K562 (cell line): ENCODE measurements around the gene SMC4. TPM values are rescaled to one million over a fixed set of nuclear protein-coding genes. Genes with fewer than 3 reads are reported as not detected.

Experiments
- ETS2 ChIP-seq: IDR thresholded peaks from 2 replicates; pipeline ENCODE4 v1.6.1; 2016; ENCODE audit warnings: borderline replicate concordance, missing genetic modification characterization, mild to moderate bottlenecking, moderate library complexity, missing compliant biosample characterization; ENCODE audit not compliant: poor library complexity, severe bottlenecking
- IRF2 ChIP-seq: sonication (generic); formaldehyde crosslinking; IDR thresholded peaks from 2 replicates; pipeline ENCODE4 v1.8.1; 2022; ENCODE audit warnings: mild to moderate bottlenecking, missing genetic modification reagents
- KLF6 ChIP-seq: fragments of 250-450 bp; sonication (Bioruptor Pico); IDR thresholded peaks from 2 replicates; pipeline ENCODE4 v1.4.0; 2020; ENCODE audit warnings: mild to moderate bottlenecking, moderate library complexity, borderline replicate concordance
- LEF1 ChIP-seq: fragments of 450-650 bp; IDR thresholded peaks from 2 replicates; pipeline ENCODE4 v1.6.1; 2016; ENCODE audit warnings: mild to moderate bottlenecking
- POLR2H ChIP-seq: IDR thresholded peaks from 2 replicates; pipeline ENCODE4 v1.6.1; 2016; ENCODE audit warnings: missing genetic modification characterization, low read depth, mild to moderate bottlenecking, control low read depth, missing compliant biosample characterization, moderate library complexity
- RBBP5 ChIP-seq: fragments of 200-600 bp; sonication (generic); IDR thresholded peaks from 2 replicates; pipeline ENCODE4 v1.6.1; 2012; ENCODE audit warnings: borderline replicate concordance, mild to moderate bottlenecking, low read length, control low read depth, inconsistent platforms; ENCODE audit not compliant: insufficient read depth, poor library complexity, severe bottlenecking
- RBM14 ChIP-seq: fragments of 200-400 bp; formaldehyde crosslinking; IDR thresholded peaks from 2 replicates; pipeline ENCODE4 v1.6.1; 2018; ENCODE audit warnings: low read depth, mild to moderate bottlenecking, low read length, moderate library complexity, borderline replicate concordance; ENCODE audit not compliant: insufficient read depth
- RUNX1 ChIP-seq: sonication (generic); IDR thresholded peaks from 2 replicates; pipeline ENCODE4 v1.6.1; 2016; ENCODE audit warnings: antibody characterized with exemption, low read depth
- SMARCA5 ChIP-seq: fragments of 450-650 bp; IDR thresholded peaks from 2 replicates; pipeline ENCODE4 v1.6.1; 2016
- SREBF2 ChIP-seq: sonication (generic); formaldehyde crosslinking; IDR thresholded peaks from 2 replicates; pipeline ENCODE4 v1.4.0; 2020; ENCODE audit warnings: mild to moderate bottlenecking, missing genetic modification reagents
- TEAD2 ChIP-seq: fragments of 450-650 bp; IDR thresholded peaks from 2 replicates; pipeline ENCODE4 v1.6.1; 2016; ENCODE audit warnings: missing genetic modification characterization, control low read depth, missing compliant biosample characterization
- ZFP36 ChIP-seq: fragments of 150-350 bp; IDR thresholded peaks from 2 replicates; pipeline ENCODE4 v1.6.1; 2018; ENCODE audit warnings: low read length, low read depth; ENCODE audit not compliant: partially characterized antibody
- ZNF3 ChIP-seq: fragments of 250-450 bp; sonication (Bioruptor Pico); IDR thresholded peaks from 2 replicates; pipeline ENCODE4 v1.5.0; 2021; ENCODE audit warnings: mild to moderate bottlenecking, moderate library complexity
- polyA plus RNA-seq, 8 experiments: library from polyadenylated mRNA; depleted of rRNA in 4 of 8; stranded (reverse) in 5 of 8; unstranded in 3 of 8; fragments of >200 nt; fragmentation: Nextera tagmentation in 2 of 8; fragmentation: Illumina TruSeq in 1 of 8; extraction: Ambion mirVana in 2 of 8; extraction: Trizol in 1 of 8; gene quantifications; 2 replicates each; pipeline versions ENCODE4 v1.2.1 to v1.2.3, GENCODE V29; 2011 to 2014; ENCODE audit warnings: inconsistent platforms in 1 of 8, missing spikeins in 1 of 8
- total RNA-seq, 7 experiments: library from RNA; depleted of rRNA in 6 of 7; stranded (reverse); fragments of >200 nt in 6 of 7; fragmentation: Illumina TruSeq in 2 of 7; extraction: Trizol in 2 of 7; gene quantifications; 2 replicates each; pipeline versions ENCODE4 v1.2.1 to v1.2.3, GENCODE V29; 2011 to 2021; ENCODE audit warnings: low replicate concordance in 1 of 7
- TF ChIP-seq, protein P1 (sequence below): fragments of 450-650 bp; IDR thresholded peaks from 2 replicates; pipeline ENCODE4 v1.7.0; 2016; ENCODE audit warnings: borderline replicate concordance
- TF ChIP-seq, protein P2 (sequence below): sonication (generic); formaldehyde crosslinking; IDR thresholded peaks from 2 replicates; pipeline ENCODE4 v1.8.0; 2022; ENCODE audit warnings: mild to moderate bottlenecking, missing genetic modification reagents
- TF ChIP-seq, protein P3 (sequence below): sonication (generic); formaldehyde crosslinking; IDR thresholded peaks from 2 replicates; pipeline ENCODE4 v1.8.0; 2023; ENCODE audit warnings: mild to moderate bottlenecking, missing genetic modification reagents

The SMC4 gene
- total and polyA plus RNA-seq, 9 of the 15 experiments (the other 6 are each of a cell fraction or from before 2014, with no cell fraction given), result 87.9 to 347 (median 176) TPM

- TF ChIP-seq, protein P1, sequence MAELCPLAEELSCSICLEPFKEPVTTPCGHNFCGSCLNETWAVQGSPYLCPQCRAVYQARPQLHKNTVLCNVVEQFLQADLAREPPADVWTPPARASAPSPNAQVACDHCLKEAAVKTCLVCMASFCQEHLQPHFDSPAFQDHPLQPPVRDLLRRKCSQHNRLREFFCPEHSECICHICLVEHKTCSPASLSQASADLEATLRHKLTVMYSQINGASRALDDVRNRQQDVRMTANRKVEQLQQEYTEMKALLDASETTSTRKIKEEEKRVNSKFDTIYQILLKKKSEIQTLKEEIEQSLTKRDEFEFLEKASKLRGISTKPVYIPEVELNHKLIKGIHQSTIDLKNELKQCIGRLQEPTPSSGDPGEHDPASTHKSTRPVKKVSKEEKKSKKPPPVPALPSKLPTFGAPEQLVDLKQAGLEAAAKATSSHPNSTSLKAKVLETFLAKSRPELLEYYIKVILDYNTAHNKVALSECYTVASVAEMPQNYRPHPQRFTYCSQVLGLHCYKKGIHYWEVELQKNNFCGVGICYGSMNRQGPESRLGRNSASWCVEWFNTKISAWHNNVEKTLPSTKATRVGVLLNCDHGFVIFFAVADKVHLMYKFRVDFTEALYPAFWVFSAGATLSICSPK, result no peak
- TF ChIP-seq, protein P2, sequence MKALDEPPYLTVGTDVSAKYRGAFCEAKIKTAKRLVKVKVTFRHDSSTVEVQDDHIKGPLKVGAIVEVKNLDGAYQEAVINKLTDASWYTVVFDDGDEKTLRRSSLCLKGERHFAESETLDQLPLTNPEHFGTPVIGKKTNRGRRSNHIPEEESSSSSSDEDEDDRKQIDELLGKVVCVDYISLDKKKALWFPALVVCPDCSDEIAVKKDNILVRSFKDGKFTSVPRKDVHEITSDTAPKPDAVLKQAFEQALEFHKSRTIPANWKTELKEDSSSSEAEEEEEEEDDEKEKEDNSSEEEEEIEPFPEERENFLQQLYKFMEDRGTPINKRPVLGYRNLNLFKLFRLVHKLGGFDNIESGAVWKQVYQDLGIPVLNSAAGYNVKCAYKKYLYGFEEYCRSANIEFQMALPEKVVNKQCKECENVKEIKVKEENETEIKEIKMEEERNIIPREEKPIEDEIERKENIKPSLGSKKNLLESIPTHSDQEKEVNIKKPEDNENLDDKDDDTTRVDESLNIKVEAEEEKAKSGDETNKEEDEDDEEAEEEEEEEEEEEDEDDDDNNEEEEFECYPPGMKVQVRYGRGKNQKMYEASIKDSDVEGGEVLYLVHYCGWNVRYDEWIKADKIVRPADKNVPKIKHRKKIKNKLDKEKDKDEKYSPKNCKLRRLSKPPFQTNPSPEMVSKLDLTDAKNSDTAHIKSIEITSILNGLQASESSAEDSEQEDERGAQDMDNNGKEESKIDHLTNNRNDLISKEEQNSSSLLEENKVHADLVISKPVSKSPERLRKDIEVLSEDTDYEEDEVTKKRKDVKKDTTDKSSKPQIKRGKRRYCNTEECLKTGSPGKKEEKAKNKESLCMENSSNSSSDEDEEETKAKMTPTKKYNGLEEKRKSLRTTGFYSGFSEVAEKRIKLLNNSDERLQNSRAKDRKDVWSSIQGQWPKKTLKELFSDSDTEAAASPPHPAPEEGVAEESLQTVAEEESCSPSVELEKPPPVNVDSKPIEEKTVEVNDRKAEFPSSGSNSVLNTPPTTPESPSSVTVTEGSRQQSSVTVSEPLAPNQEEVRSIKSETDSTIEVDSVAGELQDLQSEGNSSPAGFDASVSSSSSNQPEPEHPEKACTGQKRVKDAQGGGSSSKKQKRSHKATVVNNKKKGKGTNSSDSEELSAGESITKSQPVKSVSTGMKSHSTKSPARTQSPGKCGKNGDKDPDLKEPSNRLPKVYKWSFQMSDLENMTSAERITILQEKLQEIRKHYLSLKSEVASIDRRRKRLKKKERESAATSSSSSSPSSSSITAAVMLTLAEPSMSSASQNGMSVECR, result peak; percentile 30; the same call in 1 of the 2 replicates
- 0 out of 2 replicates have a peak, but pooled peaks have one; percentile 44 for TF ChIP-seq RBM14
- TF ChIP-seq IRF2 (CRISPR knock-in tag), result no peak
- TF ChIP-seq, protein P3, sequence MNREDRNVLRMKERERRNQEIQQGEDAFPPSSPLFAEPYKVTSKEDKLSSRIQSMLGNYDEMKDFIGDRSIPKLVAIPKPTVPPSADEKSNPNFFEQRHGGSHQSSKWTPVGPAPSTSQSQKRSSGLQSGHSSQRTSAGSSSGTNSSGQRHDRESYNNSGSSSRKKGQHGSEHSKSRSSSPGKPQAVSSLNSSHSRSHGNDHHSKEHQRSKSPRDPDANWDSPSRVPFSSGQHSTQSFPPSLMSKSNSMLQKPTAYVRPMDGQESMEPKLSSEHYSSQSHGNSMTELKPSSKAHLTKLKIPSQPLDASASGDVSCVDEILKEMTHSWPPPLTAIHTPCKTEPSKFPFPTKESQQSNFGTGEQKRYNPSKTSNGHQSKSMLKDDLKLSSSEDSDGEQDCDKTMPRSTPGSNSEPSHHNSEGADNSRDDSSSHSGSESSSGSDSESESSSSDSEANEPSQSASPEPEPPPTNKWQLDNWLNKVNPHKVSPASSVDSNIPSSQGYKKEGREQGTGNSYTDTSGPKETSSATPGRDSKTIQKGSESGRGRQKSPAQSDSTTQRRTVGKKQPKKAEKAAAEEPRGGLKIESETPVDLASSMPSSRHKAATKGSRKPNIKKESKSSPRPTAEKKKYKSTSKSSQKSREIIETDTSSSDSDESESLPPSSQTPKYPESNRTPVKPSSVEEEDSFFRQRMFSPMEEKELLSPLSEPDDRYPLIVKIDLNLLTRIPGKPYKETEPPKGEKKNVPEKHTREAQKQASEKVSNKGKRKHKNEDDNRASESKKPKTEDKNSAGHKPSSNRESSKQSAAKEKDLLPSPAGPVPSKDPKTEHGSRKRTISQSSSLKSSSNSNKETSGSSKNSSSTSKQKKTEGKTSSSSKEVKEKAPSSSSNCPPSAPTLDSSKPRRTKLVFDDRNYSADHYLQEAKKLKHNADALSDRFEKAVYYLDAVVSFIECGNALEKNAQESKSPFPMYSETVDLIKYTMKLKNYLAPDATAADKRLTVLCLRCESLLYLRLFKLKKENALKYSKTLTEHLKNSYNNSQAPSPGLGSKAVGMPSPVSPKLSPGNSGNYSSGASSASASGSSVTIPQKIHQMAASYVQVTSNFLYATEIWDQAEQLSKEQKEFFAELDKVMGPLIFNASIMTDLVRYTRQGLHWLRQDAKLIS (CRISPR knock-in tag), result peak; percentile 99
- TF ChIP-seq KLF6 (CRISPR knock-in tag), result peak; percentile 51; the same call in 1 of the 2 replicates
- peak; percentile 90 for TF ChIP-seq POLR2H
- 0 out of 2 replicates have a peak, but pooled peaks have one; percentile 84 for TF ChIP-seq SREBF2 (CRISPR knock-in tag)
- no peak for TF ChIP-seq LEF1
- no peak for TF ChIP-seq TEAD2 (tag)
- peak; percentile 1 for TF ChIP-seq ZFP36
- peak; percentile 21 for TF ChIP-seq RBBP5
- no peak for TF ChIP-seq ZNF3
- no peak for TF ChIP-seq ETS2 (tag)
- TF ChIP-seq RUNX1, result no peak
- no peak for TF ChIP-seq SMARCA5
These were observed 50.5 kb downstream of the SMC4 start, which contains the start of gene TRIM59 (continued) for GRCh38 chr3:160449636-160450598.
